Peyer's patch (tissue), 4 donors: ENCODE results near the gene PACRG. TPM values are rescaled to one million over a fixed set of nuclear protein-coding genes. Genes with fewer than 3 reads are reported as not detected.
"Not testable (repeated sequence)": the region's sequence is repeated elsewhere in the genome, so short reads cannot be mapped to it uniquely, and the experiment has no call there.

ENCODE experiments used
- DNase-seq, 3 donors: peaks; one replicate each; pipeline ENCODE4 v3.0.0-alpha.2; 2017 to 2019
- H3K27ac ChIP-seq, 4 donors: fragments of 200-600 bp; sonication (generic); one replicate each; pipeline ENCODE4 v1.5.1; 2016 to 2019
- H3K27me3 ChIP-seq, 2 donors: fragments of 200-600 bp; sonication (generic); one replicate each; pipeline ENCODE4 v1.5.1; 2019
- H3K36me3 ChIP-seq, 3 donors: fragments of 200-600 bp; sonication (generic); one replicate each; pipeline ENCODE4 v1.5.1; 2016 to 2019
- H3K4me1 ChIP-seq, 4 donors: fragments of 200-600 bp; sonication (generic); one replicate each; pipeline ENCODE4 v1.5.1; 2016 to 2019
- H3K4me3 ChIP-seq, 4 donors: fragments of 200-600 bp; sonication (generic); 1 replicate in 3 of 4; 2 replicates in 1 of 4; pipeline ENCODE4 v1.5.1; 2016 to 2019; ENCODE audit warnings: mild to moderate bottlenecking in 1 of 4
- H3K9me3 ChIP-seq, 4 donors: fragments of 200-600 bp; sonication (generic); one replicate each; pipeline ENCODE4 v1.5.1; 2016 to 2019; ENCODE audit warnings: mild to moderate bottlenecking in 1 of 4
- CTCF ChIP-seq, 6 experiments: fragments of 450-650 bp in 4 of 6; fragments of 200-600 bp in 2 of 6; sonication (generic) in 1 of 6; IDR thresholded peaks; one replicate each; pipeline ENCODE4 v1.5.1; 2017 to 2019; ENCODE audit warnings: antibody characterized with exemption in 6 of 6, mild to moderate bottlenecking in 3 of 6, moderate library complexity in 1 of 6
- POLR2A ChIP-seq, 2 donors: fragments of 450-650 bp; IDR thresholded peaks; one replicate each; pipeline ENCODE4 v1.5.1; 2017; ENCODE audit warnings: antibody characterized with exemption in 2 of 2, mild to moderate bottlenecking in 2 of 2, moderate library complexity in 2 of 2
- total RNA-seq, 4 donors: library from RNA; depleted of rRNA; stranded (reverse); fragments of >200 nt; gene quantifications; one replicate each; pipeline ENCODE4 v1.1.0, GENCODE V29; 2016

The PACRG gene
- total RNA-seq, 4 donors from 2014 or later = 0.76 to 2.5 TPM; not detected in 2

- H3K4me1 ChIP-seq = no peaks in the 10 kb centered on the region
- H3K4me3 ChIP-seq = no peak overlapping the region
- no peak for DNase-seq
- no peak overlapping the region for H3K27ac ChIP-seq
- TF ChIP-seq CTCF (IDR thresholded peaks at IDR 0.05) (no peak), POLR2A (IDR thresholded peaks at IDR 0.05) (no peak)
- H3K36me3 ChIP-seq = no peaks in the 10 kb centered on the region
- no peaks in the 10 kb centered on the region for H3K27me3 ChIP-seq
- H3K9me3 ChIP-seq = peaks cover 0 to 3% (median 0%) of the 10 kb centered on the region in 4 donors
Observed at GRCh38 chr6:163313566-163313965, 585.8 kb downstream of the PACRG start.

GRCh38 chr6:163313981-163314380 is 586.2 kb downstream of the PACRG start:
- no peak overlapping the region for H3K27ac ChIP-seq
- TF ChIP-seq POLR2A (IDR thresholded peaks at IDR 0.05) (no peak), CTCF (IDR thresholded peaks at IDR 0.05) (no peak)
- no peak for DNase-seq
- H3K27me3 ChIP-seq = no peaks in the 10 kb centered on the region
- H3K36me3 ChIP-seq = no peaks in the 10 kb centered on the region
- H3K9me3 ChIP-seq = peaks cover 0 to 3% (median 0%) of the 10 kb centered on the region in 4 donors
- H3K4me3 ChIP-seq = no peak overlapping the region
- no peaks in the 10 kb centered on the region for H3K4me1 ChIP-seq

- Histone ChIP-seq H3K27ac (no peak overlapping the region), H3K36me3 (no peaks in the 10 kb centered on the region), H3K9me3 (peaks cover 0 to 3% (median 0%) of the 10 kb centered on the region in 4 donors), H3K4me3 (no peak overlapping the region), H3K4me1 (no peaks in the 10 kb centered on the region), H3K27me3 (no peaks in the 10 kb centered on the region)
- TF ChIP-seq CTCF (IDR thresholded peaks at IDR 0.05) (no peak), POLR2A (IDR thresholded peaks at IDR 0.05) (no peak)
- no peak for DNase-seq
Observed at GRCh38 chr6:163314791-163315470, 587.2 kb downstream of the PACRG start.

- H3K9me3 ChIP-seq, H3K4me3 ChIP-seq, H3K36me3 ChIP-seq, H3K27ac ChIP-seq, H3K27me3 ChIP-seq, H3K4me1 ChIP-seq, DNase-seq: not testable (repeated sequence)
Observed at GRCh38 chr6:163316866-163317495, 589.2 kb downstream of the PACRG start.

GRCh38 chr6:163318071-163318786 is 590.5 kb downstream of the PACRG start:
- TF ChIP-seq POLR2A (IDR thresholded peaks at IDR 0.05) = no peak
- TF ChIP-seq CTCF (IDR thresholded peaks at IDR 0.05) = no peak
- H3K27me3 ChIP-seq = no peaks in the 10 kb centered on the region

More at GRCh38 chr6:163318071-163318786, 590.5 kb downstream of the PACRG start:
- no peak overlapping the region for H3K4me3 ChIP-seq
- DNase-seq = no peak
- H3K36me3 ChIP-seq = no peaks in the 10 kb centered on the region
- no peaks in the 10 kb centered on the region for H3K4me1 ChIP-seq
- H3K9me3 ChIP-seq = no peaks in the 10 kb centered on the region
- H3K27ac ChIP-seq = no peak overlapping the region
